DOHH2 (cell line): ENCODE data around the gene FFAR1.
A peak's percentile ranks its signal among the peaks of the same experiment; 100 is the strongest.

Experiments used
- CTCF ChIP-seq: fragments of 200-600 bp; sonication (generic); IDR thresholded peaks from one replicate; pipeline ENCODE4 v1.5.1; 2014; ENCODE audit warnings: antibody characterized with exemption, mild to moderate bottlenecking, low read depth, low read length; ENCODE audit not compliant: poor library complexity, severe bottlenecking
- EZH2phosphoT487 ChIP-seq: fragments of 200-600 bp; sonication (generic); IDR thresholded peaks from 2 replicates; pipeline ENCODE4 v1.6.1; 2017; ENCODE audit warnings: borderline replicate concordance, mild to moderate bottlenecking, antibody characterized with exemption, low read length, moderate library complexity, mixed read lengths

GRCh38 chr19:35315883-35316282 lies 31.8 kb upstream of the FFAR1 start:
- TF ChIP-seq CTCF (peak; percentile 59), EZH2phosphoT487 (no peak)
